ENCODE data around the gene NSFL1C. TPM values are rescaled to one million over a fixed set of nuclear protein-coding genes. Genes with fewer than 3 reads are reported as not detected.
"Not testable (repeated sequence)": the region's sequence is repeated elsewhere in the genome, so short reads cannot be mapped to it uniquely, and the experiment has no call there.

Gene NSFL1C
- total RNA-seq, 1 experiment from 2014 or later: 47.8 TPM

DNA sequence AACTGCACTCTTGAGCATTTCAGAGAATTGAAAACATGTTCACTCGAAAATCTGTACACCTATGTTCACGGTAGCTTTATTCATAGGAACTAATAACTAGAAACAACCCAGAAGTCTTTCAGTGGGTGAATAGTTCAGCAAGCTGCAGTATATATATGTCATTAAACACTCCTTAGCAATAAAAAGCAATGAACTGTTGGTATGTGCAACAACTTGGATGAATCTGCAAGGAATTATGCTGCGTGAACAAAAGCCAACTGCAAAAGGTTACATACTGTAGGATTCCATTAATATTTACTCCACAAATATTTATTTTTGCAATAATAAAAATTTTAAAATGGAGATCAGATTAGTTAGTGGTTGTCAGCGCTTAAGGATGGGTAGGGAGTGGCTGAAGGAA lies 51.7 kb downstream of the NSFL1C start:
- H3K27ac ChIP-seq: no peak overlapping the region

DNA sequence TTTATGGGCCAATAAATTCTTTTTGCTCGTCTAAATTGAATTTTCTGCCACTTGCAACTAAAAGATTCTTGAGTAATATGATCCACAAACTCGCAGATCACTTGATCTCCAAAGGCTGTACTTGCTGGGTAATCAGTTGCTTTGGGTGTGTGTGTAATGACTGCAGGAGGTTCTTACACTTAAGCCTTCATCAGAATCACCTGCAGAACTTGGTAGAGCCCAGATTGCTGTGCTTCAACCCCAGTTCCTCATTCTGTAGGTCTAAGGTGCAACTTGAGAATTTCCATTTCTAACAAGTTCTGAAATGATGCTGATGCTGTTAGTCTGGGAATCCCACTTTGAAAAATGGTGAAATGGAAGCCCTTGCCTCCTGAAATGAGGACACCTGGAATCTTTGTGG lies 60.8 kb downstream of the NSFL1C start:
- Histone ChIP-seq H3K27me3 (no peaks in the 10 kb centered on the region), H3K4me3 (no peak overlapping the region), H3K4me1 (no peaks in the 10 kb centered on the region), H3K9me3 (replicated peaks) (no peaks in the 10 kb centered on the region), H3K36me3 (no peaks in the 10 kb centered on the region), H3K27ac (no peak overlapping the region)
- DNase-seq: no peak

More for the DNA sequence above, 51.7 kb downstream of the NSFL1C start:
- peaks cover 22% of the 10 kb centered on the region for H3K4me1 ChIP-seq
- H3K9me3 ChIP-seq (replicated peaks): peaks cover 7% of the 10 kb centered on the region; the same call in 1 of the 2 replicates
- no peaks in the 10 kb centered on the region for H3K27me3 ChIP-seq
- no peak for DNase-seq
- H3K36me3 ChIP-seq: no peaks in the 10 kb centered on the region
- H3K4me3 ChIP-seq: no peak overlapping the region

DNA sequence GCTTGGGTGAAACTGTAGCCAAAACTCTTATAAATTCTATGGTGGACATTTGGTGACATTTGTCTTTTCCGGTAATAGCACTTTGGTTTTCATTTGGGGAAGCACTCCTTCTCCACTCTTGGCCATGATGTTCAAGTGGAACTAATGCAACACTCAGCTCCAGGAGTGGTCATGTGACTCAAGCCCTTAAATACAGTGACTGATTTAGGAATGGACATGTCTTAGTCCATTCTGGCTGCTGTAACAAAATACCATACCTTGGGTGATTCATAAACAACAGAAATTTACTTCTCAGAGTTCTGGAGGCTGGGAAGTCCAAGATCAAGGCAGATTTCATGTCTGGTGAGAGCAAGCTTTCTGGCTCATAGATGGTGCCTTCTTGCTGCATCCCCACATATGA lies 63.0 kb downstream of the NSFL1C start:
- Histone ChIP-seq H3K9me3 (replicated peaks) (no peaks in the 10 kb centered on the region), H3K36me3 (no peaks in the 10 kb centered on the region), H3K4me3 (no peak overlapping the region), H3K4me1 (peaks cover 3% of the 10 kb centered on the region; the same call in 1 of the 2 replicates), H3K27me3 (no peaks in the 10 kb centered on the region), H3K27ac (no peak overlapping the region)
- no peak for DNase-seq

DNA sequence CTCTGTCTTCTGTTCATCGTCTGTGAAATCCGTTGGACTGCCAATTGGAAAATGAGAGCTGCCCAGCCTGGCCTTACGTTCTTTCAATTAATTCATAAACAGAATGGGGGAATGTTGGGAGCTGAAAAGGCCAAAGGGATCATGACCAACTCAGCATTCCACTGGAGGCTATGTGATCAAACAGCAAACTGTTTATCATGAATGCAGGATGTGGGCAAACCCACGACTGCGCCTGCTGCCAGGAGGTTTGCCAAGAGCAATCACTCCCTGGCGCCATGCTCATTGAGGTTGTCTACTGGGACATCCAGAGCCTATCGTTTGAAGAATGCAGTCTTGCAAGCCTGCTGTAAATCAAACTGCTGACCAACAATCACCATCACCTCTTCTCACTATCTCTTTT lies 64.5 kb downstream of the NSFL1C start:
- Histone ChIP-seq H3K27ac (no peak overlapping the region), H3K4me3 (no peak overlapping the region), H3K36me3 (no peaks in the 10 kb centered on the region), H3K27me3 (no peaks in the 10 kb centered on the region), H3K9me3 (replicated peaks) (no peaks in the 10 kb centered on the region), H3K4me1 (peaks cover 3% of the 10 kb centered on the region; the same call in 1 of the 2 replicates)
- DNase-seq: no peak

DNA sequence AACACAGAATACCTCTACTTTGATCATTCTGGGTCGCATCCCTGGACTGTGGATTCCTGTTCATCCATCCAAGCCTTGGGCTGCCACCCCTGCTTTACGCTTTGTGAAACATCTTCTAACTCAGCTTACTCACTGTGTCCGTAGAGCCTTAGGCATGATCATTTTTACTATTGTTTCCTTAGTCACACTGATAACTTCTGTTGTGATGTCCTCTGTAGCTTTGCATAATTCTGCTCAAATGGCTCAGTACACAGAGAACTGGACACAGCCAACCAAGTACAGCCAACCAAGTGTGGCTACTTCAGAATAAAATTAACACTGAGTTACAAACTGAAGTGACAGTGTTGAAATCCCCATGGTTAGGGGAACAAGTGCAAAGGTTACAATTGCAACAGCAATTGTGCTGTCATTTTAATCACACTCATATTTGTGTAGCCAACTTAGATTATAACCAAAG lies 65.2 kb downstream of the NSFL1C start:
- DNase-seq: no peak
- Histone ChIP-seq H3K9me3 (replicated peaks) (no peaks in the 10 kb centered on the region), H3K36me3 (no peaks in the 10 kb centered on the region), H3K4me3 (no peak overlapping the region), H3K27me3 (no peaks in the 10 kb centered on the region), H3K4me1 (peaks cover 3% of the 10 kb centered on the region; the same call in 1 of the 2 replicates), H3K27ac (no peak overlapping the region)

DNA sequence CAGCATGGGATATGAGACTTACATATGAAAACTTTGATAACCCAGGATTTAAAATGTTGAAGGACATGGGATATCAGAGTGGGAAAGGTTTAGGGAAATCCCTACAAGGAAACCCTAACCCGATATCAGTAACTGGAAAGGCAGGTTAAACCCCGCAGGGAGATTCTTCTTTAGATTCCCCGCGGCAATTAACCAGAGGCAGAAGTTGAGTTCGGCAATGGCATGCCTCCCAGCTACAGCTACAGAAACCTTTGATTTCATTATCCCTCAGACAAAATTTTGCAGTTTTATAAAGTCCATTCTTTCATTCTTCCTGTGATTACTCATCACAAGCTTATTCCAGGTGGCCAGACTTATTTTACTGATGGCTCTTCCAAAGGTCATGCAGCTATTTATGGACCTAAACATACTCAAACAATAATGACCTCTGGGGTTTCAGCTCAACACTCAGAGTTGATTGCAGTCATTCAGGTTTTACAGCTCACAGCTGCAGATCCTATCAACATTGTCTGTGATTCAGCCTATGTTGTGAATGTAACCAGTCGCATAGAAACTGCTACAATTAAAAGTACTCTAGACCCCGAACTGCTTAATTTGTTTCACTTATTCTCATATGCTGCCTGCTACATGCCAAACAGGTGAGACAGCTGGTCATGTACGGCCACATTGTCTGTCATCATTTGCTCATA lies 66.8 kb downstream of the NSFL1C start:
- not testable (repeated sequence) for H3K27me3 ChIP-seq; H3K27ac ChIP-seq; H3K9me3 ChIP-seq (replicated peaks); H3K4me1 ChIP-seq; H3K36me3 ChIP-seq; H3K4me3 ChIP-seq
- DNase-seq: peak in 1 of 2 experiments; percentile 10

DNA sequence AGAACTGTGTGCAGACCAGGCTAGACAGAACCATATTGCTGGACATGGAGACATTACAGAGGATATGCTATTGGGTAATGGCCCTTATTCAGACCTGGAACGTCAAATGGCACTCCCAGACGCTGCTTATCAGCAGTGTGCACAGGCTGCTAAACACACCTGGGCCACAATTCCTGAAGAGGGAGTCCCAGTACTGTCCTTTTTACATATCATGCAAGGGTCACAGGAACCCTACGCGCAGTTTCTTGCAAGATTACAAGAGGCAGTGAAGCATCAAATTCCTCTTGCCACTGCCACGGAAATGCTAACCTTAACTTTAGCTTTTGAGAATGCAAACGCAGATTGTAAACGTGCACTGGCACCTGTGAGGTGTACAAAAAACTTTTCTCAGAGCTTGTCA lies 68.5 kb downstream of the NSFL1C start:
- not testable (repeated sequence) for H3K4me1 ChIP-seq; H3K4me3 ChIP-seq; H3K27ac ChIP-seq; H3K9me3 ChIP-seq (replicated peaks); H3K36me3 ChIP-seq; H3K27me3 ChIP-seq; DNase-seq

DNA sequence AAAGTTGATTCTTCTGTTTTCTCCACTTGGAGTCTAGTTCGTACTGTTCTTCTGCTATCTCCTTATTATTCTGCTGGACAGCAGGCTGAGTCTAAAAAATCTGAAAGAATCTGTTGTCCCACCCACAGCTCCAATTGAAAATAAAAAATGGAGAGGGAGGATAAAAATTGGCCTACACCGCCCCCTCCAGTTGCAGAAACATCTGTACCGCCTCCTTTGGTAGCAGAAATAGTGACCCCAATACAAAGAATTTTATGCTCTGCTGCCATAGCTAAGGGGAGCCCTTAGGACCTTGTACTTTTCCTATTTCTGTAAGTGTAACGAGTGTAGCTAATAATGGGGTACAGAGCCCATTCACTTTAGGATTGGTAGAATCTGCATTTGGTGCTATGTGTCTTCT lies 68.9 kb downstream of the NSFL1C start:
- peaks cover 3% of the 10 kb centered on the region; the same call in 1 of the 2 replicates for H3K4me1 ChIP-seq
- H3K9me3 ChIP-seq (replicated peaks): no peaks in the 10 kb centered on the region
- no peak overlapping the region for H3K27ac ChIP-seq
- H3K36me3 ChIP-seq: no peaks in the 10 kb centered on the region
- DNase-seq: peak in 1 of 2 experiments; percentile 15
- H3K4me3 ChIP-seq: no peak overlapping the region
- H3K27me3 ChIP-seq: no peaks in the 10 kb centered on the region

DNA sequence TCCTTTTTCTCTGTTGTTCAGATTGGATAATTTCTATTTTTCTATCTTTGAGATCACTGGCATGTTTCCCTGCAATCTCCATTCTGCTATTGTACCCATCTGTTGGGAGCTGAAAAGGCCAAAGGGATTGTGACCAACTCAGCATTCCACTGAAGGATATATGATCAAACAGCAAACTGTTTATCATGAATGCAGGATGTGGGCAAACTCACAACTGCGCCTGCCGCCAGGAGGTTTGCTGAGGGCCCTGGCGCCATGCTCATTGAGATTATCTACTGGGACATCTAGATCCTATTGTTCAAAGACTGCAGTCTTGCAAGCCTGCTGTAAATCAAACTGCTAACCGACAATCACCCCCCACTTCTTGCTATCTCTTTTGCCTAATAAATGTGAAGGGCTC lies 69.9 kb downstream of the NSFL1C start:
- Histone ChIP-seq H3K27me3 (no peaks in the 10 kb centered on the region), H3K4me3 (no peak overlapping the region), H3K36me3 (no peaks in the 10 kb centered on the region), H3K27ac (no peak overlapping the region), H3K9me3 (replicated peaks) (no peaks in the 10 kb centered on the region), H3K4me1 (peaks cover 7% of the 10 kb centered on the region; the same call in 1 of the 2 replicates)
- DNase-seq: no peak

DNA sequence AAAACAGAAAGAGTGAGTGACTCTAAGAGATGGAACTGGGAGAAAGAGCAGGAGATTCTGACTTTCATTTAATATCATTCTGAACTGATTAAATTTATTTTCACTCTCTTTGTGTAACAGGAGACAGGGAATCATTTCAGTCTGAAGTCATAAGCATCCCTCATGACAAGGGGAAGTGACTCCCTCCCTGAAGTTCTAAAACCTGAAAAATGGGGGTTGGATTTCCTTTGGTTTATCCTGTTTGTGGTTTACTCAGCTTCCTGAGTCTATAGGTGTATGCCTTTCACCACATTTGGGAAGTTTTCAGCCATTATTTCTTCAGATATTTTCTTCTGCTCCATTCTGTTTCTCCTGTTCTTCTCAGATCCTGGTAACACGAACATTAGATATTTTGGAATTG lies 70.4 kb downstream of the NSFL1C start:
- no peaks in the 10 kb centered on the region for H3K27me3 ChIP-seq
- peaks cover 10% of the 10 kb centered on the region; the same call in 1 of the 2 replicates for H3K4me1 ChIP-seq
- H3K27ac ChIP-seq: no peak overlapping the region
- H3K4me3 ChIP-seq: no peak overlapping the region
- no peak for DNase-seq
- no peaks in the 10 kb centered on the region for H3K36me3 ChIP-seq
- H3K9me3 ChIP-seq (replicated peaks): no peaks in the 10 kb centered on the region

DNA sequence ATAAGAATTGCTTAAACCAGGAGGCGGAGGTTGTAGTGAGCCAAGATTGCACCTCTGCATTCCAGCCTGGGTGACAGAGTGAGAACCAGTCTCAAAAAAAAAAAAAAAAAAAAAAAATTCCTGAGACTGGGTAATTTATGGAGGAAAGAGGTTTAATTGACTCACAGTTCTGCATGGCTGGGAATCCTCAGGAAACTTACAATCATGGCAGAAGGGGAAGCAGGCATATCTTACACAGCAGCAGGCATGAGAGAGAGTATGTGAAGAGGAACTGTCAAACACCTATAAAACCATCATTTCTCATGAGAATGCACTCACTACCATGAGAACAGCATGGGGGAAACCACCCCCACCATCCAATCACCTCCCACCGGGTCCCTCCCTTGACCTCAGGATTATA lies 72.0 kb downstream of the NSFL1C start:
- no peak for DNase-seq
- Histone ChIP-seq H3K9me3 (replicated peaks) (no peaks in the 10 kb centered on the region), H3K27me3 (no peaks in the 10 kb centered on the region), H3K4me1 (peaks cover 8% of the 10 kb centered on the region; the same call in 1 of the 2 replicates), H3K36me3 (no peaks in the 10 kb centered on the region), H3K27ac (no peak overlapping the region), H3K4me3 (no peak overlapping the region)

DNA sequence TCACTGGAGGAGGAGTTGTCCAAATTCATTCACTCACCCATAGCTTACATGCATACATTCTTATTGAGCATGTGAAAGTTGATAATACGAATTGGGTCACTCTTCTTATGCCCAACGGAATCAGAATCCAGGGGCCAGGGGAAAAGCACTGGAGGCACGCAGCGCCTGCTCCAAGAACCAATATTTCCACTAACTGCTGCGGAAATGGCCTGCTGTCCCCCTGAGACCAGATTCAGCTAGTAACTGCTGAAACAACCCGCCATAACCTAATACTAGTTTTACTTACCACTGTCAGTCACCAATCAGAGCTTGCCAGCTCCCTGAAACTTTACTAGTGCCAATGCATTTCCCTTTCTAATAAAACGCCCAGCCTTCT lies 73.2 kb downstream of the NSFL1C start:
- Histone ChIP-seq H3K27me3 (no peaks in the 10 kb centered on the region), H3K9me3 (replicated peaks) (no peaks in the 10 kb centered on the region), H3K36me3 (no peaks in the 10 kb centered on the region), H3K4me3 (peak overlapping the region; percentile 76), H3K27ac (no peak overlapping the region), H3K4me1 (peaks cover 8% of the 10 kb centered on the region; the same call in 1 of the 2 replicates)
- DNase-seq: no peak

DNA sequence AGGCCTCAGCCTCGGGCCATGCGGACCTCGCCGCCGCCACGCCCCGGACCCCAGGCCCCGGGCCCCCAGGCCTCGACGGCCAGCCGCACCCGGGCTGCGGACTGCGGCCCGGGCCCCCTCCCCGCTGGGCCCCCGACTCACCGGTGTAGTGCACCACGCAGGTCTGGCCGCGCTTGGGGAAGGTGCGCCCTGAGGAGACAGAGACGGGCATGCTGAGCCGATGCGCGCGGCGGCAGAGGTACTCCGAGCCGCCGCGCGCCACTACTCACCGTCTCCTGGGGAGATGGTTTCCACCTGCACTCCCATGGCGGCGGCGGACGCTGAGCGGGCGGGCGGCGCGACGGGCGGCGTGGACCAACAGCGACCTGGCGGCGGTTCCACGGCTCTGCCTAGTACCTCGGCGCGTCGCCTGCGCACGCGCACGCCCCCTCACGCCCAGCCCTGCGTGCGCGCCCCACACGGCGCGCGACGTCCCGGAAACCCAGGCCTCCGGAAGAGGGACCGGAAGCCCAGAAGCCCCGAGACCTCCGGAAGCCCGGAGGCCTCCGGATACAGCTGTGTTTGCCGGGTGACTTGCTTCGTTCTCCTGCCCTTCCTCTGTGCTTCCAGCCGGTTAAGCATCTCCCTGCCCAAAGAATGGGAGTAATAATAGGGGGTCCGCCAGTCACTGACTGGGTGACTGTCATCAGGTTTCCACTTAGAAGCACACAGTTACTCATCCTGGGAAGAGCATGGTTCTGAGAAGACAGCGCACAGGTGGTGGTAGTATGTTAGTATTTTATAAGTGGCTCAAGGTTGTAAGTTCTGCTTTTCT lies 73.7 kb downstream of the NSFL1C start, which contains the start of gene FKBP1A:
Gene FKBP1A (minus strand): TSS at position 362 of the 814 bp plus-strand sequence. CDS start 56 bp downstream, at position 306.
- Histone ChIP-seq H3K4me1 (peaks cover 8% of the 10 kb centered on the region; the same call in 1 of the 2 replicates), H3K27me3 (no peaks in the 10 kb centered on the region), H3K4me3 (peak within 1 kb of the TSS; percentile 76), H3K27ac (no peak within 1 kb of the TSS), H3K36me3 (no peaks in the 10 kb centered on the region; the same call in 1 of the 2 replicates), H3K9me3 (replicated peaks) (no peaks in the 10 kb centered on the region)
- peak; percentile 89 to 91 for DNase-seq

DNA sequence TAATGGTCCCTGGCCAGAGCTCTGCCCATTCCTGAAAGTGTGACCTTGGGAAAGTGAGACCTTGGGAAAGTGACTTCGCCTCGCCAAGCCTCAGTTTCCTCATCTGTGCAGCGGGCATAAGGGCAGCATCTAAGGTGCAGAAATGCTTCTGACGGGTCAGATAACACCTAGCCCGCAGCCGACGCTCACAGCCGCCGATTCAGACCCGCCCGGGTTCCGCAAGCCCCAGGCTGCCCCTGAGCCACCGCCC lies 74.3 kb downstream of the NSFL1C start:
- Histone ChIP-seq H3K27me3 (no peaks in the 10 kb centered on the region), H3K4me1 (peaks cover 8% of the 10 kb centered on the region; the same call in 1 of the 2 replicates), H3K27ac (no peak overlapping the region), H3K9me3 (replicated peaks) (no peaks in the 10 kb centered on the region), H3K4me3 (peak overlapping the region; percentile 76), H3K36me3 (no peaks in the 10 kb centered on the region; the same call in 1 of the 2 replicates)
- DNase-seq: no peak

Measured in SJCRH30 (cell line).